GM12891 (cell line): Measurements from ENCODE around the gene RARB.

Source experiments
- DNase-seq: peaks from one replicate; pipeline ENCODE4 v3.0.0; 2011; ENCODE audit warnings: low spot score; ENCODE audit not compliant: insufficient read length
- FAIRE-seq: peaks from 2 replicates; lab custom pipeline; 2011; peaks lifted over from hg19 to GRCh38; lab: Jason Lieb, UNC
- PAX5 ChIP-seq: IDR thresholded peaks from 2 replicates; pipeline ENCODE4 v1.6.1; 2011; ENCODE audit warnings: low read length, moderate library complexity, mild to moderate bottlenecking; ENCODE audit not compliant: insufficient read depth, severe bottlenecking
- POLR2A ChIP-seq: IDR thresholded peaks from 2 replicates; pipeline ENCODE4 v1.6.1; 2011; ENCODE audit warnings: low read depth, low read length, control low read depth
- POLR2AphosphoS5 ChIP-seq: IDR thresholded peaks from 2 replicates; pipeline ENCODE4 v1.6.1; 2011; ENCODE audit warnings: low read depth, low read length, control low read depth
- POU2F2 ChIP-seq: IDR thresholded peaks from 2 replicates; pipeline ENCODE4 v1.6.1; 2011; ENCODE audit warnings: low read depth, mild to moderate bottlenecking, control low read depth, low read length, moderate library complexity
- SPI1 ChIP-seq: IDR thresholded peaks from 2 replicates; pipeline ENCODE4 v1.6.1; 2011; ENCODE audit warnings: low read depth, low read length, control low read depth
- TAF1 ChIP-seq: IDR thresholded peaks from 2 replicates; pipeline ENCODE4 v1.6.1; 2011; ENCODE audit warnings: low read depth, low read length, control low read depth

Gene RARB

DNA sequence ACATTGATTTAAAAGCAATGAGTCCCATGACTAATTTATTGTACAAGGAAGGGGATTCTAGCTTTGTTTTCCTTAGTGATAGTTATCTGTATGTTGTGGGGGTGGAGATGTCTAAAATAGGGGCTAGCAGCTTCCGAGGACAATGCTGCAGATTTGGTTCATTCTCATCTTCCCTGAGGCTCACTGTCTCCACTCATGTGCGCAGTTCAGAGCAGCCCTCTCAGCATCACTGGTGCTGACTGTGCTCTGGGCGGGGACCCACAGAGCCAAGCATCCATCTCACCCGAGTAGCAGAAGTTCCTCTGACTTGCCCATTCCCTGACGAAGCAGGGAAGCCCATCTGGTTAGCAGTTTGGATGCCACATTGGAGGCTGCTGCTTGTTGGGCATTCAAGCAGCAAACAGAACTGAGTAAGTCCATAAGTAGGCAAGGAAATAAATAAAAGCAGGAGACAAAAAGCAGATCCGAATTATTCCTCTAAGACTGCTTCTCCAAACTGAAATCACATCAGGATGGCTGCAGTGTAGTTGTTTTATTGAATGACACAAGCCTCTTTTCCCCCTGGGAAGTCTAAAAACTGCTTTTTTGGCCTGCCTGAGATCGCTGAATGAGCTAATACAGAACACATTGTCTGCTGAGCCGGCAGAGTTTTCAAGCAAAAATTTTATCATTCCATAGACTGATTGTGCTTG, 27.5 kb downstream of the RARB start:
- DNase-seq: no peak
- TF ChIP-seq PAX5: no peak
- TF ChIP-seq POU2F2: no peak
- TF ChIP-seq POLR2A: no peak
- FAIRE-seq: no peak

DNA sequence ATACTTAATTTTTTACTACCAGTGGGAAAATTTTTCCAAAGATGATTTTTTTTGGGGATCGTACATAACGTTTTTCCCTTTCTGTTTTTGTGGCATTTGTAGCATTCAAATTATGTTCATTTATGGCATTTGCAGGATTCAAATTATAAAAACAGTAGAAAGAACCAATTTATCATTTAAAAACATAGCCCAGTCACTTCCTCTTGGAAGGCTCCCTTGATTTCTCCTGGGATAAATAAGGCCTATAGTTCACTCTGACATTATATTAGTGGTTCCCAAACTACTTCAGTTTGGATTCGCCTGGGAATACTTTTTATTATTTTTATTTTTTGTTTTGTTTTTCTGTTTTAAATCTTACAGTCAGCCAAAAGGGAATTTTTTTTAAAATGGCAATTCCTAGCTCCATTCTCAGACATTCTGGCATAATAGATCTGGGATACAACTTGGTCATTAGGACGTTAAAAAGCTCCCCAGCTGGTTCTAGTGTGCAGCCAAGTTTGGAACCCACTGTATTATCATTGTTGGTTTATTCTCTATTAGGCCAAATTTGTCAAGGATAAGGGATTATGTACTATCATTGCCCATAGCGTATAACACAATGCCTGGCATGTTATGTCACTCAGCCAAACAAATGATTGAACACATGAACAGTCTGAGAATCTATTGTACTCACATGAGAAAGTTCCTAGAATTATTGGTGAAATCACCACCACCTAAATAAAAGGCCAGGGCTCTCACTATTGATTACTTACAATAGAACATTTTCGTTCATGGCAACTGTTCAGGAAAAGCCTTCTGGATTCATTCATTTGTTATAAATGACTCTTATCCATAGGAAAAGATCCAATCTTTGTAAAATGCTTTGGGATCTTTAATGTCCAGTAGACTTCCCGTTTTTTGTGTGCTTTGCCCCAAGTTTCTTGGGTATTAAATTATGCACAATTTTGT, 28.9 kb downstream of the RARB start:
- DNase-seq (no peak), FAIRE-seq (no peak)
- TF ChIP-seq PAX5 (no peak), POLR2AphosphoS5 (no peak), TAF1 (no peak), POU2F2 (no peak), POLR2A (no peak), SPI1 (no peak)

DNA sequence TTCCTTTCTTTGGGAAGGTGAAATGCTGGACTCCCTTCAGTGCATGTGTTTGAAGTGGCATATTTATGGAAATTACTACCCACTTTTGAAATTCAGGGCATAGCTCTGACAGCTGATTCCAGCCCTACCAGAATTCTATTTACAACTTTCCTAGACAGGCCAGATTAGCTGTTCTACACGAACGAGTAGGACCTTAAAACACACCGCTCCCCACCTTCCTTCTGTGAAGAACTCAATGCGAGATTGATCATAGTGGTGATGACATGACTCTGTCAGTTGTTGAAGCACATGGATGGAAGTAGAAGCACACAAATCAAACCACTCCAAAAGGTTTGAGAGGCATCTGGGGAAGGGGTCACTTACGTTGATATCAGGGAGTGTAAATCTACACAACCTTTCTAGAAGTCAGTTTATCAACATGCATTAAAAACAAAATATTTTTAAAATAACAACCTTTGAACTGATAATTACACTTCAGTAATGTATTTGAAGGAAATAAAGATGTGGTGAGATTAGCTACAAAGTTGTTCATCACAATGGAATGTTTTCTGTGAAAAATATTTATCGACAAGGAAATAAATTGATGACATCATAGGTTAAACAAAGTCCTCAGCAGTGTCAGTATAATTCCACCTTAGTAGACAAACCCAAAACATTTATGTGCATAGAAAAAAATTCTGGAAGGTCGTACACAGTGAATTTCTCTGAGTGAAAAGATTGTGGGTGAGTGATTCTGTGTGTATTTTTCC, 29.8 kb downstream of the RARB start:
- TF ChIP-seq POU2F2 (no peak), SPI1 (no peak), POLR2AphosphoS5 (no peak), TAF1 (no peak), PAX5 (no peak), POLR2A (no peak)
- no peak for FAIRE-seq
- no peak for DNase-seq

DNA sequence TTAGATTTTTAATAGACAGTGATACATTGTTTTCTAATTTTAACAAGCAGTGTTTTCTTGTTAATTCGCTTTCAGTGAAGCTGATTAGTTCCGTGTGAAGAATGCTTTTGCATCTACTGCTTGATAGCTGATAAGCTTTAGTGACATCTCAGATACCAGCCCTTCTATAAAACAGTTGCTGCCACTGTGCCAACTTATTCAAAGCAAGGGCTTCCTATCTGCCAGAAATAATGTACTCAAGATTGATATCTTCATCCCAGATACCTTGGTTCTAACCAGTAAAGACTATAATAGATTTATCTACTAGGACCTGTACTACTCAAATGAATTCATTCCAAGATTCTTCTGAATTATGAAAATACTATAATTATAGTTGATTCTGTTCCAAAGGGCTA, 30.4 kb downstream of the RARB start:
- no peak for FAIRE-seq
- no peak for DNase-seq
- TF ChIP-seq PAX5 (no peak), SPI1 (no peak), TAF1 (no peak), POU2F2 (no peak), POLR2A (no peak)

DNA sequence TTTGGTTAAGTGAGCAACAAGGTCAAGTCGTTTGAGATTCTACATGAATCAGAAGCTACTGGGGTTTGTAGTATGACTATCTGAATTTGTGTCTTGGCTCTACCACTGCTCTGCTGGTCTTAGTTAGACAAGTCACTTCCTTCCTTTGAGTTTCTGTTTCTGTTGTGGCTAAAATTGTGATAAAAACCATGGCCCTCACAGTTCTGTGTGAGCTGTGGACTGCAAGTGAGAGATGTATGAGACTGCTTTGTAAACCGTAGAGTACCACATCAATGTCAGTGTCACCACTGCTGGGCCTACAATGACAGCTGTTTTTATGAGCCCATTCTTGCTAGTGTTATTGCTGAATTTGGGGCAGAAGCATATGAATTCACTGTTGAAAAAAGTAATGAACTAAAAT, 32.7 kb downstream of the RARB start:
- FAIRE-seq: peak; percentile 40
- no peak for TF ChIP-seq PAX5
- TF ChIP-seq SPI1: peak; percentile 74

DNA sequence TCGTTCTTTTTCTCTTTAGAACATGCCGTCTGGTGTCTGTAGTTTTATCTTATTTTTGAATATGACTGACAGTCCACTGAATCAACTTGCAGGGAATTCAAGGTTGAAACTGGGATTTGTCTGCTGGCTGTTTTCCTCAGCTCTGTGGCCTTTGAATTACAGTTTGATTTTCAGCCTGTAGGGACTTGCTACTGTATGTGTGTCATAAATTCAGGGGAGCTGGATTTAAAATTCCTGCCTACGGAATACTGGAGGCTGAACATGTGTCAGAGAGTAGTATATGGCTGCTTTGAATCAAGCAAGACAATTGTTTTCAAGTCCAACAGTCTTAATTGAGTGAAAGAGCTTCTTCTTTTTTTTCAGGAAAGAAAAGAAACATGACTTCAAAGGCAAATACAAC, 33.9 kb downstream of the RARB start:
- FAIRE-seq (no peak), DNase-seq (no peak)
- TF ChIP-seq POLR2A (no peak), PAX5 (no peak), TAF1 (no peak), POLR2AphosphoS5 (no peak), SPI1 (no peak), POU2F2 (no peak)

More for the DNA sequence above, 32.7 kb downstream of the RARB start:
- peak; percentile 5 for DNase-seq

DNA sequence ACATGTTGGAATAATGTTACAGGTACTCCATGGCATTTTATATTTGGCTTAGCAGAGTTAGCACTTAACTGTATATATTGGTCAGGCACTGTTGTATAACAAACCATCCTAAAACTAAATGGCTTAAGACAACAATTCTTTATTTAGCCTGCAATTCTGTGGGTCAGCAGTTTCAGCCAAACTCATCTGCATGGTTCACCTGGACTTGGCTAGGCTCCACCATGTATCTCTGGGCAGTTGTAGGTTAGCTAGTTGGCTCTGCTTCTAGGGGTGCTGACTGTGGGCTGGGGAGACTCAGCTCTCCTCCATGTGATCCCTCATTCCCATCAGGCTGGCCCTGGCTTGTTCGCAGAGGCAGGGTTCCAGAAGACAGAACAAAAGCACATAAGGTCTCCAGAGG, 34.4 kb downstream of the RARB start:
- no peak for TF ChIP-seq TAF1
- TF ChIP-seq POU2F2: no peak
- no peak for TF ChIP-seq POLR2AphosphoS5
- no peak for TF ChIP-seq SPI1
- TF ChIP-seq POLR2A: no peak
- TF ChIP-seq PAX5: no peak
- no peak for FAIRE-seq
- DNase-seq: no peak

DNA sequence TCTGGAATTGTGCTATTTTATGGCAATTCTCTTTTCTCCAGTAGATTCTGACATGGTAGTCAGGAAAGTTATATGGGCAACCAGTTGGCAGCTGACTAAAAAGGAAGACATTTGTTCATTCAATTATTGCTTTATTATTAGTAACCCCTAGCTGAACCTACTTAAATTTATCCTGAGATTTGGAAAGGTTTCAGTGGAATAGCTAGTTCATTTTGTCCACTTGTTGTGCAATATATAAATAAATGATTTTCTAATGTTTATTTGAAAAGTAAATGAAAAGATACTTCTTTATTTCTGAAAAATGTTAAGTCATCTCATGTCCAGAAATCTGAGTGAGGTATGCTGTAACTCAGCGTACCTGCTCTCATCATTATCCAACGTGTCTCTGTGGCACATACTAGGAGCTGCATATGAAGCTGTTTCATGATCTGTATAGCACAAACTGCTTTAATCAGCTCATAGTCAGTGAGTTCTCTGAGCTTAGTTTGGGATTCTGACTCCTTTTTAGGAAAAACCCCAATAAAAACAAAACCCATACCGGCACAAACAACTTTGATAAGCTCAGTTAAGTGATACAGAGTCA, 35.9 kb downstream of the RARB start:
- TF ChIP-seq POLR2AphosphoS5 (no peak), PAX5 (no peak), TAF1 (no peak), POU2F2 (no peak), SPI1 (no peak), POLR2A (no peak)
- no peak for DNase-seq
- FAIRE-seq: no peak

DNA sequence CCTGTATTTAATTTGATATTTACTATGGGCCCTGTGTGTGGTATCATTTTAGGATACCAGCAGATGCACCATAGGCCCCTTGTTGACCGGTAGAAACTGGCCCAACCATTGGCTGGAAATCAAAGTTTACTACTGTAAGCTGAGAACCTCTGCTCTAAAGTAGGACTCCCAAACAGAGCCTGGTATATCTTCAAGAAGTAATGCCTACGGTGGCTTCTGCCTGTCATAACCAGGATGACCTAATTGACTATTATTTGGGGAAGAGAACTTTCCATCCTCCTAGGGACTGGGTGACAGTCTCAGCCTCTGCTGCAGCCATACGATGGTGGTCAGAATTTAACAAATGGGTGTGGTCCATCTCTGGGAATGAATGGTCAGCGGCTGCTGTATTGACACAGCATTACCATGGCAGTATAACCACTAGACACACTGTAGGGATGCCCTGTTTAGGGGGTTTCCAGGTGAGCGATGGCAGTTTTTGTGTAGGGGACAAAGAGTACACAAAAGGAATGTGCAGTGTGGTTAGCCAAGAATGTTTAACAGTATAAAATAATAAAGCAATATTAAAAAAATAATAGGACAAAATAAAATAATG, 37.3 kb downstream of the RARB start:
- no peak for TF ChIP-seq POLR2A
- TF ChIP-seq TAF1: no peak
- FAIRE-seq: no peak
- no peak for DNase-seq
